ENCODE data around the gene IL22RA1. TPM values are rescaled to one million over a fixed set of nuclear protein-coding genes. Genes with fewer than 3 reads are reported as not detected.

Gene IL22RA1
- total and polyA plus RNA-seq, 2 of the 8 experiments (the other 6 are each of a cell fraction or from before 2014, with no cell fraction given), result 0.17 to 0.32 TPM

DNA sequence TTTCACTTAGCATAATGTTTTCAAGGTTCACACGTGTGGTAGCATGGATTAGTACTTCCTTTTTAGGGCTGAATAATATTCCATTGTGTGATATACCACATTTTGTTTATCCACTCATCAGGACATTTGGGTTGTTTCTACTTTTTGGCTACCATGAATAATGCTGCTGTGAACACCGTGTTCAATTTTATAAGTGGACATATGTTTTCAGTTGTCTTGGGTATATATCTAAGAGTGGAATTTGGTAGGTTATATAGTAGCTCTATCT is 3.8 kb downstream of the IL22RA1 start:
- Histone ChIP-seq H4K8ac (ENCODE audit: extremely low read depth, insufficient read depth, low read length) (no peak overlapping the region), H3K27me3 (replicated peaks in 1 of 4; ENCODE audit: control insufficient read depth in 3 of 4, extremely low read depth in 1 of 4, insufficient read depth in 3 of 4, low read length in 3 of 4) (no peaks in the 10 kb centered on the region; a peak in 1 of 7 replicates), H4K91ac (replicated peaks; ENCODE audit: insufficient read length, low read length) (no peak overlapping the region), H2BK5ac (ENCODE audit: low read depth, low read length) (no peak overlapping the region), H3K27ac (ENCODE audit: low read depth, low read length) (no peak overlapping the region), H3K9me3 (ENCODE audit: insufficient read depth in 2 of 2, low read depth in 1 of 2, low read length in 1 of 2) (no peaks in the 10 kb centered on the region), H3K4me1 (replicated peaks in 1 of 4; ENCODE audit: control insufficient read depth in 3 of 4, insufficient read depth in 4 of 4, low read length in 3 of 4) (peaks cover 0 to 2% (median under 1%) of the 10 kb centered on the region in 4 experiments; a peak in 1 of 7 replicates), H3K23me2 (ENCODE audit: low read depth, low read length) (no peaks in the 10 kb centered on the region; the same call in 1 of the 2 replicates), H3K79me1 (ENCODE audit: low read depth, low read length) (no peaks in the 10 kb centered on the region; the same call in 1 of the 2 replicates), H3K56ac (replicated peaks; ENCODE audit: insufficient read length, low read depth, low read length) (no peak overlapping the region), H2BK120ac (replicated peaks; ENCODE audit: low read depth, low read length) (no peak overlapping the region), H2BK20ac (ENCODE audit: low read length) (no peak overlapping the region), H3K4ac (replicated peaks; ENCODE audit: insufficient read length, low read depth, low read length) (no peak overlapping the region), H3K4me3 (ENCODE audit: extremely low read depth in 1 of 4, insufficient read depth in 2 of 4, low read depth in 3 of 4, low read length in 4 of 4) (no peak overlapping the region), H3K23ac (ENCODE audit: insufficient read length) (no peak overlapping the region), H3K79me2 (ENCODE audit: control insufficient read depth in 1 of 2, insufficient read depth in 2 of 2, low read length in 2 of 2) (no peaks in the 10 kb centered on the region), H3K36me3 (ENCODE audit: control insufficient read depth in 2 of 4, insufficient read depth in 4 of 4, low read length in 3 of 4) (no peaks in the 10 kb centered on the region), H2AFZ (ENCODE audit: low read length) (no peak overlapping the region), H2AK5ac (ENCODE audit: low read depth, low read length) (no peak overlapping the region), H4K5ac (ENCODE audit: insufficient read length, low read depth, low read length) (no peak overlapping the region), H3K14ac (ENCODE audit: insufficient read length) (no peak overlapping the region), H3K9ac (replicated peaks in 1 of 4; ENCODE audit: extremely low read depth in 1 of 4, low read depth in 3 of 4, low read length in 3 of 4) (no peak overlapping the region), H2BK12ac (ENCODE audit: low read depth, low read length) (no peak overlapping the region), H2BK15ac (ENCODE audit: low read length) (no peak overlapping the region), H3K4me2 (ENCODE audit: insufficient read depth in 1 of 2, low read depth in 2 of 2, low read length in 2 of 2) (no peak overlapping the region), H4K20me1 (replicated peaks in 1 of 2; ENCODE audit: control insufficient read depth in 1 of 2, insufficient read depth in 2 of 2, low read length in 2 of 2) (no peaks in the 10 kb centered on the region), H3K18ac (ENCODE audit: extremely low read depth, low read length) (no peak overlapping the region)
- no peak for DNase-seq (ENCODE audit: low read depth in 1 of 2, low spot score in 2 of 2)
- ChIA-PET POLR2A (ENCODE audit: partially characterized antibody) (interaction anchor here (0.8 to 1.5 kb wide), 2 partner anchors 11 to 12 kb away, joined by 4 to 6 read pairs; no protein-coding TSS in a partner anchor), CTCF (ENCODE audit: partially characterized antibody) (interaction anchor here (1.4 to 1.5 kb wide), 2 partner anchors 9 to 11 kb away, joined by 4 to 7 read pairs; no protein-coding TSS in a partner anchor)
- FAIRE-seq, result no peak
- WGBS, 2 experiments (ENCODE audit: extremely low coverage in 1 of 2, insufficient coverage in 1 of 2, insufficient read length in 1 of 2, insufficient replicate concordance in 2 of 2, low coverage in 1 of 2, low lambda C conversion rate in 2 of 2, missing lambda C conversion rate in 1 of 2), result 95% methylated on average over 2 of the region's 2 CpGs; no CpG with 5 or more reads in 1 of the 2 experiments
- TF ChIP-seq SP4 (IDR thresholded peaks at IDR 0.05; ENCODE audit: low read length) (no peak), ZNF274 (IDR thresholded peaks at IDR 0.05; ENCODE audit: borderline replicate concordance, extremely low read depth, low read length) (no peak), KDM5A (IDR thresholded peaks at IDR 0.05; ENCODE audit: low read length) (no peak), RBBP5 (IDR thresholded peaks at IDR 0.05; ENCODE audit: borderline replicate concordance, low read depth, low read length) (no peak), PHF8 (conservative IDR thresholded peaks at IDR 0.05; ENCODE audit: low read depth, low read length) (no peak), BRCA1 (IDR thresholded peaks at IDR 0.05; ENCODE audit: low read depth, low read length) (no peak), SIN3A (conservative IDR thresholded peaks at IDR 0.05 in 1 of 2, IDR thresholded peaks at IDR 0.05 in 1 of 2; ENCODE audit: low read depth in 1 of 2, low read length in 2 of 2) (no peak), NRF1 (IDR thresholded peaks at IDR 0.05; ENCODE audit: low read depth, low read length) (no peak), TBP (IDR thresholded peaks at IDR 0.05; ENCODE audit: low read depth, low read length) (no peak), NANOG (IDR thresholded peaks at IDR 0.05; ENCODE audit: insufficient read depth, low read depth, low read length, poor library complexity, severe bottlenecking) (no peak), BACH1 (IDR thresholded peaks at IDR 0.05; ENCODE audit: low read length) (no peak), ATF2 (IDR thresholded peaks at IDR 0.05; ENCODE audit: low read length) (no peak)
